Ishikawa (cell line): ENCODE data around the gene SLC41A1.

ENCODE experiments used
- CEBPB ChIP-seq: IDR thresholded peaks from 2 replicates; pipeline ENCODE4 v1.6.1; 2012
- CREB1 ChIP-seq: IDR thresholded peaks from 2 replicates; pipeline ENCODE4 v1.6.1; 2012; ENCODE audit warnings: low read depth
- EGR1 ChIP-seq: IDR thresholded peaks from 2 replicates; pipeline ENCODE4 v1.6.1; 2012
- EP300 ChIP-seq: IDR thresholded peaks from 2 replicates; pipeline ENCODE4 v1.6.1; 2012; ENCODE audit warnings: borderline replicate concordance
- FOXM1 ChIP-seq: IDR thresholded peaks from 2 replicates; pipeline ENCODE4 v1.6.1; 2012; ENCODE audit warnings: low read depth, borderline replicate concordance
- MAX ChIP-seq: IDR thresholded peaks from 2 replicates; pipeline ENCODE4 v1.6.1; 2012
- NFIC ChIP-seq: IDR thresholded peaks from 2 replicates; pipeline ENCODE4 v1.6.1; 2012
- RAD21 ChIP-seq: IDR thresholded peaks from 2 replicates; pipeline ENCODE4 v1.6.1; 2012; ENCODE audit warnings: low read depth
- REST ChIP-seq: IDR thresholded peaks from 2 replicates; pipeline ENCODE4 v1.6.1; 2012; ENCODE audit warnings: low read depth, mild to moderate bottlenecking
- TAF1 ChIP-seq: IDR thresholded peaks from 2 replicates; pipeline ENCODE4 v1.6.1; 2012; ENCODE audit warnings: low read depth, mild to moderate bottlenecking
- TCF12 ChIP-seq: IDR thresholded peaks from 2 replicates; pipeline ENCODE4 v1.6.1; 2012; ENCODE audit warnings: low read depth
- TEAD4 ChIP-seq: IDR thresholded peaks from 2 replicates; pipeline ENCODE4 v1.6.1; 2012
- USF1 ChIP-seq: IDR thresholded peaks from 2 replicates; pipeline ENCODE4 v1.6.1; 2012
- YY1 ChIP-seq: IDR thresholded peaks from 2 replicates; pipeline ENCODE4 v1.6.1; 2012; ENCODE audit warnings: low read depth
- ZBTB7A ChIP-seq: IDR thresholded peaks from 2 replicates; pipeline ENCODE4 v1.6.1; 2012; ENCODE audit warnings: low read depth

Gene SLC41A1

GRCh38 chr1:205769641-205770365 is 43.2 kb downstream of the SLC41A1 start:
- TF ChIP-seq CREB1 = no peak
- no peak for TF ChIP-seq REST
- no peak for TF ChIP-seq ZBTB7A
- no peak for TF ChIP-seq YY1
- TF ChIP-seq TCF12 = no peak
- TF ChIP-seq NFIC = no peak
- TF ChIP-seq TAF1 = no peak
- TF ChIP-seq EGR1 = no peak
- TF ChIP-seq MAX = no peak
- TF ChIP-seq USF1 = no peak
- TF ChIP-seq FOXM1 = no peak
- TF ChIP-seq EP300 = no peak

GRCh38 chr1:205767248-205767647 is 45.8 kb downstream of the SLC41A1 start:
- TF ChIP-seq REST (no peak), CEBPB (no peak), MAX (no peak), YY1 (no peak), FOXM1 (no peak), CREB1 (no peak), NFIC (no peak), USF1 (no peak), ZBTB7A (no peak), EP300 (no peak), EGR1 (no peak), TEAD4 (no peak), TCF12 (no peak), TAF1 (no peak), RAD21 (no peak)

- TF ChIP-seq MAX (no peak), EGR1 (no peak), NFIC (no peak), TAF1 (no peak), FOXM1 (no peak), CEBPB (no peak), TCF12 (no peak), CREB1 (no peak), EP300 (no peak), YY1 (no peak), TEAD4 (no peak), USF1 (no peak)
Measured at GRCh38 chr1:205766570-205766969, 46.4 kb downstream of the SLC41A1 start.

- TF ChIP-seq TEAD4 (no peak), NFIC (no peak), USF1 (no peak), CEBPB (no peak), EGR1 (no peak), TCF12 (no peak), ZBTB7A (no peak), RAD21 (no peak), EP300 (no peak), FOXM1 (no peak), MAX (no peak), TAF1 (no peak), REST (no peak)
Measured at GRCh38 chr1:205766038-205766437, 47.0 kb downstream of the SLC41A1 start.
